ENCODE data around the gene SAMD5.

DNA sequence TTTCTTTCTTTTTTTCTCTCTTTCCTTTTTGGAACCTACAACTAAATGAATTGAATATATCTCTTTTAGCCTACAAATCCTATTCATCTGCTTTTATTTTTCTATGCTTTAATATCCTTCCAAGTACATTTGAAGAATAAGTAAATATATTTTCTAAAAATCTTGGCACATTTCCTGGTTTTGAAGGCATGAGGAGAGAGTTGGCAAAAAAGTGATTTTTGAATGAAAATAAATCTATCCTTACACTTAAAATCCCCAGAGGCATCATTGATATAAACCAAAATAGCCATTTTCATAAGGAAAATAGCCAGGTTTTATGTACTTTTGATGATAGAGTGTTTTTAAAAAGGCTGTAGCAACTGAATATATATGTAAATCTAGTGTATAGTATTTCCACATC, 69.0 kb downstream of the SAMD5 start:
- TF ChIP-seq POLR2A (IDR thresholded peaks at IDR 0.05) (no peak), CTCF (IDR thresholded peaks at IDR 0.05) (no peak)

Data from sigmoid colon (tissue), 3 donors.